Pons (tissue), 1 donor: ENCODE measurements around the gene SKIL.

Source experiments
- DNase-seq: peaks from one replicate; pipeline ENCODE4 v3.0.0-alpha.2; 2016; ENCODE audit warnings: low spot score

SKIL gene

DNA sequence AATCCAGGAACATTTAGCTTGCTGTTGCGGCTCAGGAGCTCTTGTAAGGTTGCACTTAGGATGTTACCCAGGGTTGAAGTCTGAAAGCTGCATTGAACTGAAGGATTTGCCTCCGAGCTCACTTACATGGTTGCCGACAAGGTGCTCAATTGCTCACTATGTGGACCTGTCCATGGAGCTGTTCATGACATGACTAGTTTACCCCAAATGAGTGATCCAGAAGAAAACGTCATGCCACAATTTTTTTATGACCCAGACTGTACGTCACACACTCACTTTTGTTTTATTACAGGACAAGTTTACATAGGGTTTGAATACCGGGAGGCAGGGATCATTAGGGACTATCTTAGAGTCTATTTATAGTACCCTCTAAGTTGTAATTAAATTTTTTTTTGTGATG lies 40.2 kb downstream of the SKIL start:
- no peak for DNase-seq

DNA sequence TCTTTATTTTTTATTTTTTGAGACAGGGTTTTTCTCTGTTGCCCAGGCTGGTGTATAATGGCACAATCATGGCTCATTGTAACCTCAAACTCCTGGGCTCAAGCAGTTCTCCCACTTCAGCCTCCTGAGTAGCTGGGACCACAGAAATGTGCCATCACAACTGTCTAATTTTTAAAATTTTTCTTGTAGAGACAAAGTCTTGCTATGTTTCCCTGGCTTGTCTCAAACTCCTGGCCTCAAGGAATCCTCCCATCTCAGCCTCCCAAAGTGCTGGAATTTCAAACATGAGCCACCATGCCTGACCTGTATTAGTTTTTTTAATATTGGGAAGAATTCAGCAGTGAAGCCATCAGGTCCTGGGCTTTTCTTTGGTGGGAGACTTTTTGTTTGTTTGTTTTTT lies 47.6 kb downstream of the SKIL start:
- DNase-seq: no peak

GRCh38 chr3:170410428-170411029 lies 53.0 kb downstream of the SKIL start:
- DNase-seq: peak; percentile 74

DNA sequence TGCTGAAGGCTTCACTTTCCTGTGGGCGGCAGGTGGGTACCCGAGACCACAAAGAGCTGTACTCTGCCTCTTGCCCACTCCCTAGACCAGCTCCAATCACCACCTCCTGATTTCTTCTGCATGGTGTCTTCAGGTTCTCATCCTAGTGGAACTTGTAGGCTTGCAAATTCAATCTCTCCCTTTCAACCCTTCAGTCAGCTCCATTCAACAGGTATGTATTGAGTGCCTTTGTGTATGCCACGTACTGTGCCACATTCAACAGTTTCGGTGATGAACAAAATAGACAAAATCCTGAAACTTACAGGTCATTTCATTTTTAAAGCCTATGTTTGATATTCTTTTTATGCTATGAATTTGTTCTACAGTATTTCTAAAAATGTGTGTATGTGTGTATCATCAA lies 55.8 kb downstream of the SKIL start:
- no peak for DNase-seq

GRCh38 chr3:170414202-170414663 lies 56.7 kb downstream of the SKIL start:
- DNase-seq: peak; percentile 90

DNA sequence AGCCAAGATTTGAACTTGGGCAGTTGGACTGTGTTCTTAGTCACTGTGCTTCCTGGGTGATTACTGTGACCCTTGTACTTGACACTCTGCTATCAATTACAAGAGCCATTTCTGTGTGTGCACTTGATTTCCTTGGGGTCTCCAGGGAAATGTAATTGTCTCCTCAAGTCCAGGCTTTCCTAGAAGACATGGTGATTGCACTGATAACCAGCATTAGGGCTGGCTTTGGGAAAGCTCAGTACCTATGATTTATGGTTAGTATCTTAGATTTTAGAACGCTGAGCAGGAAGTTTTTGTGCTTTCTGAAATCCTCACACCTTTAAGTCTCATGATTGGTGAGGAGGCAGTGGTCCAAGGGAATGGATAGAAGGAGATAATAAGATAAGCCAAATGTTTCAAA lies 59.6 kb downstream of the SKIL start:
- no peak for DNase-seq

DNA sequence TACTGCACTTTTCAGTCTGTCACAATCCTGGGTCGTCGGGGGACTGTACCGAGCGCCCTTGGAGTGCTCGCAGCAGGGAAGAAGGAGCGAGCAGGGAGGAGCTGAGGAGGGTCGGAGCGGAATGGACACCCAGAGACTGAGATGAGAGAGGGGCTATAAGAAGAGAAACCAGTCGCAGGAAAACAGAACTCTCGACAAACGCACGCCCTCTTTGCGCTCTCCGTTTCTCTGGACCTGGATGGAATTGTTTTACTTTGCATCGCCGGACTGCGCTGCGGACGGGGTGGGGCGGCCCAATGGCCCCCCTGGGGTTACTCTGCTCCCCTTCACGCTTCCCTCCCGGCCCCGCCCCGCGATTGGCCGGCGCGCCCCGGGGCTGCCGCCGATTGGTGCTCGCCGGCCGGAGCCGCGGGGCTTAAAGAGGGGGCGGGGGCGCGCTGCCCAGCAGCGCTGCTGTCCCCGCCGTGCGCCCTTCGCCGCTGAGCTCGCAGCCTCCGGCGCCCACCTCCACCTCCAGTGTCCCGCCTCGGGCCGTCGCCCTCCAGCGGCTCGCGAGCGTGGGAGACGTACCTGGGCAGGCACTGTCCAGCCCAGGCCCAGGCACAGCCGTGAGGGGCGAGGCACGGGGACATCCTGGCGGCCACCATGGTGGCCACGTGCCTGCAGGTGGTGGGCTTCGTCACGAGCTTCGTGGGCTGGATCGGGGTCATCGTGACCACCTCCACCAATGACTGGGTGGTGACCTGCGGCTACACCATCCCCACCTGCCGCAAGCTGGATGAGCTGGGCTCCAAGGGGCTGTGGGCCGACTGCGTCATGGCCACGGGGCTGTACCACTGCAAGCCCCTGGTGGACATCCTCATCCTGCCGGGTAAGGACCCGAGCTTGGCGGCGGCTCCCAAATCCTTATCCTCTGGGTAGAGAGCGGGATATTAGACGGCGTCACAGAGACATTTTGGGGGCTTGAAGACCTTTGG lies 61.2 kb downstream of the SKIL start, which contains the start of gene CLDN11:
TSS of gene CLDN11 (plus strand) at position 447 of the 977 bp plus-strand sequence. CDS start at position 646, 199 bp downstream.
- peak; percentile 89 for DNase-seq

DNA sequence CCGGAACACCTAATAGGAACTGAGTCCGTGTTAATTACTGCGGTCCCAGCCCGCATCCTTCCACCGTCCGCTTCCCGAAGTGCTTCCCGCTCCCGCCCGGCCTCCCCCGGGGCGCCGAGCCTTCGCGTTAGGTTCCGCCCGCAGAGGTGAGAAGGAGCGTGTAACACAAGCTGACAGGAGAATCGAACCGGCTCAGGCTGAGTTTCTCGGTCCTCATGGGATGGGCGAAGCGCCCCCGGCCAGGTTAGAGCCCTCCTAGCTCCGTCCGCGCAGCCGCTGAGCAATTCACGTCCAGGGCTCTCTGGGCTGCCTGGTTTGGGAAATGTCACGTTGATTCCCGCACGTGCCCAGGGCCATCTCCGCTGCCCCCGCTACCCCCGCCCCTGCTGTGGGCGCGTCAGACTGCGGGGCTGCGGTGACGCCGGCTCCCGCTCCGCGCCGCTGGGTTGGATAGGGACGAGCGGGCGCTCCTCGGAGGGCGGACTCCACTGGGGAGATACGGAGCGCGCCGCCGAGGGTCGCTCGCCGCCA lies 62.1 kb downstream of the SKIL start:
- no peak for DNase-seq

GRCh38 chr3:170420307-170420821 lies 62.8 kb downstream of the SKIL start:
- DNase-seq: no peak

- peak; percentile 88 for DNase-seq
Observed at GRCh38 chr3:170421111-170421641, 63.7 kb downstream of the SKIL start.

- DNase-seq: no peak
Observed at GRCh38 chr3:170421758-170422157, 64.2 kb downstream of the SKIL start.

GRCh38 chr3:170423001-170423615 lies 65.6 kb downstream of the SKIL start:
- no peak for DNase-seq

GRCh38 chr3:170424879-170425278 lies 67.4 kb downstream of the SKIL start:
- no peak for DNase-seq

DNA sequence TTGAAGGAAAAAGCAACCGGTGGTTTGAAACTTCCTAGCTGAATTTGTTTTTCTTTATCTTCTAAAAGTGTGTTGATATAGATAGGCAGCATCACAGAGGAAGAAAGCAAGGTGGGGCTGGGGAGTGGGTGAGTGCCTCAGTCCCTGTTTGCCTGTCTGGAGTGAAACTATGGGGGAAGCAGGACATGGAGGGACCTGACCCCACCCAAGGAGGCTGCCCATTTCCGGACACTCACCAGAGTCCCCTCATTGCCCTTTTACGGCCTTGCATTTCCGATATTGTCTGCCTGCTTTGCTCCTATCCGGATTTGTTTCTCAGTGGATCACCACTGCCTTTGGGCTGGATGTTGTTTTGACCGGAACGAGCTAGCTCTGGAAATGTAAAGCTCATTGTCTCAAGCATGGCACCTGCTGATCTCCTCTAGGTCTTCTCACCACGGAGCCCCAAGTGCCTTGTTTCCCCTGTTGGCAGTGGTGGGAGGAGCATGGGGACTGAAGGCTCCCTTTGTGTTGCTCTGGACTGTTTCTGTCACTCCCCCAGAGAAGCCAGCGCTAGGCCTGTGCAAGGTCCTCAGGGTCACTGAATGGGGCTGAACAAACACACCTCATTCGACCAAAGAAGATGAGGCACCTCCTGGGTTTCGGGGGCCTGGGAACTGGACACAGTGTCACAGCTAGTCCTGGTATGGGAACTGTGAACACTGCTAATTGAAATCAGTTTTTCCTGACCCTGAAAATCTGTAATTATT lies 68.2 kb downstream of the SKIL start:
- peak; percentile 99 for DNase-seq

- DNase-seq: no peak
Observed at GRCh38 chr3:170426240-170426797, 68.8 kb downstream of the SKIL start.

DNA sequence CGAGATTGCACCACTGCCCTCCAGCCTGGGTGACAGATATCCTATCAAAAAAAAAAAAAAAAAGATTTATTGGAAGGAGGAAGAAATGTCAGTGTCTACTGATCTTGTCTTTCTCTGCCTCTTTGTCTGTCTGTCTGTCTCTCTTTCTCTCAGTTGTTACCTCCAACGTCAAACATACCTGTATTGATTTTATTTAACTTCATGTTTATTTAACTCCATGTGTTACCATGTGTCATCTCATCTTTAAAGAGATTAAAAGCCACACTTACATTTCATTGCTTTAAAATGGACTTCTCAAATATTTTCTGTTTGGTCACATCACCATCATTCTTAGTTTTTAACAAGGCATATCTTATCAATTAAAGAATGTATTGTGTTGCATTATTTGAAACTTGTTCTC lies 70.6 kb downstream of the SKIL start:
- DNase-seq: no peak

- DNase-seq: no peak
Observed at GRCh38 chr3:170429050-170429449, 71.5 kb downstream of the SKIL start.

GRCh38 chr3:170431054-170431453 lies 73.5 kb downstream of the SKIL start:
- DNase-seq: no peak

GRCh38 chr3:170432416-170432815 lies 74.9 kb downstream of the SKIL start:
- DNase-seq: no peak

DNA sequence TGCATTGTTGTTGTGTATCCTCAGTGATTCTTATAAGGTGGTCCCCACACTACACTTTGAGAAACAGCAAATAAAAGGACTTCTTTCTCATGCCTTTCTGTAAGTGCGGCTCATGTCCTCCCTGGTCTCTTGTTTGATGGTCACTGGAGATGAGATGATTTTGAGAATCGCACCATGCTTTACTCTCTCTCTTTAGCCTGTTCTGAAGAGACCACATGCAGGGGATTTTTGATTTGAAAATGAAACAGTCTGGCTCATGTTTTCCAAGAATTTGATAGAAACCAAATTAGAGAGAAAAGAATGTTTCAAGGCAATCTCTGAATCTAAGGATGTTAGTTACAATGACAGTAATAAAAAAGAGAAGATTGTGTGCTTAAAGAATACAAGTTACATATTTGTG lies 79.2 kb downstream of the SKIL start:
- peak; percentile 70 for DNase-seq

- peak; percentile 98 for DNase-seq
Observed at GRCh38 chr3:170437176-170437575, 79.7 kb downstream of the SKIL start.
